Stimulated activated CD4-positive, alpha-beta T cell treated with anti-CD3 and anti-CD28 coated beads, Interleukin-2, amount 100 ng/mL, for 4 hours (primary cell): Measurements from ENCODE around the gene BBOX1.
"Not testable (repeated sequence)": the region's sequence is repeated elsewhere in the genome, so short reads cannot be mapped to it uniquely, and the experiment has no call there.

ENCODE experiments used
- DNase-seq: peaks from one replicate; pipeline ENCODE4 v3.0.0-alpha.2; 2020; ENCODE audit warnings: low read depth

Gene BBOX1, protein sequence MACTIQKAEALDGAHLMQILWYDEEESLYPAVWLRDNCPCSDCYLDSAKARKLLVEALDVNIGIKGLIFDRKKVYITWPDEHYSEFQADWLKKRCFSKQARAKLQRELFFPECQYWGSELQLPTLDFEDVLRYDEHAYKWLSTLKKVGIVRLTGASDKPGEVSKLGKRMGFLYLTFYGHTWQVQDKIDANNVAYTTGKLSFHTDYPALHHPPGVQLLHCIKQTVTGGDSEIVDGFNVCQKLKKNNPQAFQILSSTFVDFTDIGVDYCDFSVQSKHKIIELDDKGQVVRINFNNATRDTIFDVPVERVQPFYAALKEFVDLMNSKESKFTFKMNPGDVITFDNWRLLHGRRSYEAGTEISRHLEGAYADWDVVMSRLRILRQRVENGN

DNA sequence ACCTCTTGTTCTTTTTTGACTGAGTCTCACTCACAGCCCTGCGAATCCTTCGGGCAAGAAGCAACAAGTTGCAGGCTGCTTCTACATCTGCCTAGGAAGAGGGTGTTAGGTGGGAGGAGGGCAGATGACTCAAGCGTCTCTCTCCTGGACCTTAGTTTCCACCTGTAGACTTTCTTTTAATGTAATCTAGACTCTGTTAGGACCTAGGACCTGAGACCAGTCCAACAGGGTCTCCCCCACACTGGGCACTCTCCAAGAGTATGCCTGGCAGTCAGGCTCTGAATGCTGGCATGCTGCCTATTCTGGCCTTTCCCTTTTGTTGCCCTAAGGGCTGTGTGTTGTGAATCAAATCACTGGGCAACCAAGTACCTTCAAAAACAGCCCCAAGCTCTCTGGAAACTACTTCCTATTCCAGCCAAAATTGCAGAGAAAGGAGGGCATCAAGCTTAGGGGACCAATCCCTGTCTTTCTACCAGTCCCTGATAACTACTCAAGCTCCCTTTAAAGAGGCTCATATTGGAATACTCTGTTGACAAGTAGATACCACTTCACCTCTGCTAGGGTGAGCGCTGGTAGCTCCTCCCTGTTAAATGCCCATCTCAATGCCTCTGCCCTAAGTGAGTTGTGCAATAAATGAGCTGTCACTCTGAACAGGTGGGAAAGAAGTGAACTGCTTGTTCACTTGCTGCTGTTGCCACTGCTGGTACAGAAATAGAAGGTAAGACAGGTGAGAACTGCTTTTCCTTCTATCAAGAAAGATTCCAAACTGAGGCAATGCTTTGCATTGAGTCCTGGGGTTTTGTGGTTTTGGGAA lies at the start of gene BBOX1:
BBOX1 (plus strand) TSS at position 514 of the 814 bp plus-strand sequence. CDS start 14,616 bp downstream, outside the sequence.
- no peak for DNase-seq

- no peak for DNase-seq
These were observed 48.5 kb upstream of the BBOX1 start for GRCh38 chr11:26992031-26992541.

DNA sequence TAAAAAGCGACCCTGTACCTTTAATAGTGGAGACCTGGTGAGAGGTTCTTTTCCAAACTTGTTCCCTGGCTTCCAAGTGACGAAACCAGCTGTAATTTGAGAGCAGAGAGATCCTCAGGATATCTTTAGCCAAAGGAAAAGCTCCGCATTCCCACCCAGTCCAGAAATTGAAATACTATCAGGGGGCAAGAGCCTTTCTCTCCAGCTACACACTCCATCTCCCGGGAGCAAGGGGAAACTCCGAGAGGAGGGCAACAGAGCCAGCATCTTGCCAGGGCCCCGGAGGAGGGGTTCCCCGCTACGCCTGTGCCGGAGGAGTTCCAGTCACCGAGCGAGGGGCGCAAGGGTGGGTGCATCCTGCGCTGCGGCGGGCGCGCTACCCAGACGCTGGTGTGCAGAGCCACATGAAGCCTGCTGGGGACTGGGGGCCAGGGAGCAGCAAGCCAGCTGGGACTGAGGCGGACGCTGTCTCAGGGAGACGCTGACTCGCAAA lies 46.6 kb upstream of the BBOX1 start, which contains the start of gene FIBIN:
FIBIN (plus strand) TSS at position 148 of the 493 bp plus-strand sequence. CDS start 415 bp downstream, outside the sequence.
- no peak for DNase-seq

GRCh38 chr11:26994631-26995095 lies 46.0 kb upstream of the BBOX1 start:
- no peak for DNase-seq

DNA sequence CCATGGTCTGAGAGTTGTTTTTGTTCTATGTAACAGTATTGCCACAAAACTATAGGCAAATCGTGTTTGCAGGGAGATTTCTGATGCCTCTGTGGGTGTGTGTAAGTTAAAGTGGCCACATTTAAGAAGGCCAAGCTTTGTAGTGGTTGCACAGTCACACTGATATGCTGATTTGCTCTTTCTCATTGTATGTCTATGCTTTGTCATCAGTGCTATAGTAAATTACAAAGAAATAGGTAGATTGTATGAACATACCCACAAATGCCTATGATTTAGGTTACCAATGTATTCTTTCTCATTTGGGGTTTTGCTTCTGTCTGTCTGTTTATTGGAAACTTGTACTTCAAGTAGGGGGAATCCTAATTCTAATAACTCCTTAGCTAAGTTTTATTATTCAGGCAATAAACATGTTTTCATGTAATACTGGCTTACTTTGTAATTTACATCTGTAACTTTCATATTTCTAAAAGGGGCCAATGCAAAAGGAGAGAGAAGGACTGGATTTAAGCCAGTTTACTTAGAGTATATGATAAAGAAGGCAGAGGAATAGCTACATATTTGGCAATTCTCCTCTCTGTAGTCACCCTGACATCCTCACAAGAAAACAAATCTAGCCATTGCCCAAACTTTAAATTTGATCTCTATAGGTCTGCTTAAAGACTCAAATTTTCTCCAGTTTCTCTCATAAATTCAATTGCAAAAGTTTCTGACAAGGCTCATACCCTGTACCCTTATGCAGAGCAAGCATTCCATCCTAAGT lies 44.7 kb upstream of the BBOX1 start:
- no peak for DNase-seq

GRCh38 chr11:26997378-26997777 lies 43.2 kb upstream of the BBOX1 start:
- DNase-seq, result no peak

DNA sequence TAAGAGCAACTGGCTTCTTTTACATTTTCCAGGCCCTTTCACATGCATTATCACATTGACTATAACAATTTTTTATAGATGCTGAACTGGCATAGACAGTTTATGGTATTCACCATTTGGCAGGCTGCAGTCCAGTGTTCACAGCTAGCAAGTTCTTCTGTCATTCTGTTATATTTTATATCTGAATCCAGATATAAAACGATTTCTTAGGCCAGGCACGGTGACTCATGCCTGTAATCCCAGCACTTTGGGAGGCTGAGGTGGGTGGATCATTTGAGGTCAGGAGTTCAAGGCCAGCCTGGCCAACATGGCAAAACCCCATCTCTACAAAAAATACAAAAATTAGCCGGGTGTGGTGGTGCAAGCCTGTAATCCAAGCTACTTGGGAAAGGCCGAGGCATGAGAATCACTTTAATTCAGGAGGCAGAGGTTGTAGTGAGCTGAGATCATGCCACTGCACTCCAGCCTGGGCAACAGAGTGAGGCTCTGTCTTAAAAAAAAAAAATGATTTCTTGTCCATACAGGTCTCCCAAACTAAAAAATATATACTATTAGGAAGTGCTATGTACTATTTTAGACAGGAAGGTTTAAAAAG lies 39.4 kb upstream of the BBOX1 start:
- DNase-seq, result not testable (repeated sequence)

DNA sequence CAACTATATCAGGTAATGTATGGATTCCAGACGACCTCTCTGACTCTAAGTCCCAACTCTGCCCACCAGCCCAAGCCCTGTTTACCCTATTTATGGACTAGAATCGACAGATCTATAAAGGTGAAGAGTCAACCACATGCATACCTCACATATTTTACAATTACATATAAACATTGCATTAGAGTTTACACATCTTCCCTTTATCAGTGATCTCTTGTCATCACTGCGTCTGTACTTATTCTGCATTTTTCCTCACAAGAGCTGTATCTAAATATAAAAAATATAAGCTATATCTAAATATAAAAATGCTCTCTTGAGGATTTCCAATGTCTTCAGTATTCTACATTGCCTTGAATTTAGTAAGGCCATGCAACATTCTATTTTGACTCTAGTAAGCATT lies 38.2 kb upstream of the BBOX1 start:
- no peak for DNase-seq

GRCh38 chr11:27002838-27003237 lies 37.8 kb upstream of the BBOX1 start:
- DNase-seq, result no peak

GRCh38 chr11:27004103-27004502 lies 36.5 kb upstream of the BBOX1 start:
- DNase-seq, result no peak

- no peak for DNase-seq
These were observed 31.6 kb upstream of the BBOX1 start for GRCh38 chr11:27008811-27009535.

GRCh38 chr11:27011560-27012233 lies 28.9 kb upstream of the BBOX1 start:
- DNase-seq, result no peak

GRCh38 chr11:27012234-27012921 lies 28.2 kb upstream of the BBOX1 start:
- no peak for DNase-seq

GRCh38 chr11:27013781-27014361 lies 26.7 kb upstream of the BBOX1 start:
- no peak for DNase-seq

GRCh38 chr11:27018902-27019529 lies 21.6 kb upstream of the BBOX1 start:
- DNase-seq, result no peak

- DNase-seq, result no peak
These were observed 19.9 kb upstream of the BBOX1 start for GRCh38 chr11:27020751-27021150.

DNA sequence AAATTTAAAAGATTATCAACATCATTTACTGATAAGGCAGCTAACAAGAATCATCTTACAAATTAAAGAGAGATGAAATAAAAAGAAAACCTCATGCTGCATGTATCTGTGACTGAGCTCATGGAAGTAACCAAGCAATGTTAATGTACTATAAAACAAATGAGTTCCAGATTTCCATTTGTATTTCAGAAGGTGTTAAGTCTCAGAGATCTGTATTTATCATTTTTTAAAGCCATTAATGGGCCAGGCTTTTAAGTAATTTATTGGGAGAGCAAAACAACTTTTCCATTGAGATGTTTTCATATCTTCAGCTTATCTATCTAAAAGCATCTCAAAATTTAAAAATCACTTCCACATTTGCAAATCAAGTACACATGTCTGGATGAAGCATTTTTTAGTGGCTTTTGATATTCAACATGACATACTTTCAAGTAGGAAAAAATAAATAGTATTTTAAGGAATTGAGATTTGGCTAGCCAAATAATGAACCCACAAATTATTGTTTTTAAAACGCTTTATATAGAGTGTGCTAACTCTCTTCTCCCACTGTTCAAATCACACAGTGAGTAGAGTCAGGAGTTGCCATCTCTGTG lies 17.9 kb upstream of the BBOX1 start:
- DNase-seq, result no peak

GRCh38 chr11:27024865-27025264 lies 15.8 kb upstream of the BBOX1 start:
- DNase-seq, result no peak
